Sigmoid colon (tissue), 7 donors: ENCODE results near the gene GUK1. TPM values are rescaled to one million over a fixed set of nuclear protein-coding genes. Genes with fewer than 3 reads are reported as not detected.
A peak's percentile ranks its signal among the peaks of the same experiment; 100 is the strongest.

Source experiments
- DNase-seq: peaks from one replicate; pipeline ENCODE4 v3.0.0-alpha.2; 2019
- H3K27ac ChIP-seq, 4 donors: fragments of 200-600 bp; sonication (generic); one replicate each; pipeline ENCODE4 v1.5.1; 2016 to 2019; ENCODE audit warnings: mild to moderate bottlenecking in 1 of 4
- H3K27me3 ChIP-seq, 3 donors: fragments of 200-600 bp; sonication (generic); one replicate each; pipeline ENCODE4 v1.5.1; 2019; ENCODE audit warnings: mild to moderate bottlenecking in 1 of 3
- H3K36me3 ChIP-seq, 4 donors: fragments of 200-600 bp; sonication (generic); one replicate each; pipeline ENCODE4 v1.5.1; 2016 to 2019
- H3K4me1 ChIP-seq, 4 donors: fragments of 200-600 bp; sonication (generic); one replicate each; pipeline ENCODE4 v1.5.1; 2017 to 2019
- H3K4me3 ChIP-seq, 4 donors: fragments of 200-600 bp; sonication (generic); one replicate each; pipeline ENCODE4 v1.5.1; 2017 to 2019; ENCODE audit warnings: mild to moderate bottlenecking in 2 of 4, moderate library complexity in 1 of 4
- H3K9me3 ChIP-seq, 4 donors: fragments of 200-600 bp in 3 of 4; sonication (generic) in 3 of 4; one replicate each; pipeline versions ENCODE4 v1.5.1 to v1.6.1; 2013 to 2019
- EP300 ChIP-seq, 4 donors: sonication (generic); formaldehyde crosslinking; IDR thresholded peaks; one replicate each; pipeline ENCODE4 v1.6.1; 2017; ENCODE audit warnings: antibody characterized with exemption in 4 of 4
- POLR2A ChIP-seq, 2 donors: fragments of 450-650 bp; IDR thresholded peaks; one replicate each; pipeline ENCODE4 v1.6.1; 2016; ENCODE audit warnings: antibody characterized with exemption in 2 of 2, mild to moderate bottlenecking in 2 of 2, moderate library complexity in 2 of 2
- POLR2AphosphoS5 ChIP-seq, 4 donors: sonication (generic); formaldehyde crosslinking; IDR thresholded peaks; one replicate each; pipeline ENCODE4 v1.6.1; 2017; ENCODE audit warnings: antibody characterized with exemption in 4 of 4
- WGBS, 2 donors: extraction: QIAGEN DNeasy Blood & Tissue Kit; methylation state at CpG; one replicate each; pipeline ENCODE4 v1.1.7; 2013; 5-methylcytosine and 5-hydroxymethylcytosine counted together
- intact Hi-C: fragments of 100-400 bp; cut with DNase I; formaldehyde crosslinking; loops from one replicate; pipeline ENCODE4 v1.15.1; 2023
- polyA plus RNA-seq, 3 donors: library from polyadenylated mRNA; stranded (reverse); fragments of 200-250 nt; gene quantifications; one replicate each; pipeline ENCODE4 v1.2.3, GENCODE V29; 2013
- total RNA-seq, 4 donors: library from RNA; depleted of rRNA; stranded (reverse); fragments of >200 nt; gene quantifications; one replicate each; pipeline ENCODE4 v1.1.0, GENCODE V29; 2016
- TF ChIP-seq, protein P1 (sequence below), 4 experiments: fragments of 450-650 bp in 3 of 4; fragments of 200-600 bp in 1 of 4; IDR thresholded peaks; one replicate each; pipeline ENCODE4 v1.5.1; 2016 to 2019; ENCODE audit warnings: antibody characterized with exemption in 4 of 4, mild to moderate bottlenecking in 3 of 4, moderate library complexity in 2 of 4
- donor health status: healthy with polysubstance abuse.
- donor health status: Bipolar disorder and iron deficiency.
- donor health status: healthy.

GUK1 gene
- total and polyA plus RNA-seq, 7 donors: 225 to 668 (median 366) TPM

DNA sequence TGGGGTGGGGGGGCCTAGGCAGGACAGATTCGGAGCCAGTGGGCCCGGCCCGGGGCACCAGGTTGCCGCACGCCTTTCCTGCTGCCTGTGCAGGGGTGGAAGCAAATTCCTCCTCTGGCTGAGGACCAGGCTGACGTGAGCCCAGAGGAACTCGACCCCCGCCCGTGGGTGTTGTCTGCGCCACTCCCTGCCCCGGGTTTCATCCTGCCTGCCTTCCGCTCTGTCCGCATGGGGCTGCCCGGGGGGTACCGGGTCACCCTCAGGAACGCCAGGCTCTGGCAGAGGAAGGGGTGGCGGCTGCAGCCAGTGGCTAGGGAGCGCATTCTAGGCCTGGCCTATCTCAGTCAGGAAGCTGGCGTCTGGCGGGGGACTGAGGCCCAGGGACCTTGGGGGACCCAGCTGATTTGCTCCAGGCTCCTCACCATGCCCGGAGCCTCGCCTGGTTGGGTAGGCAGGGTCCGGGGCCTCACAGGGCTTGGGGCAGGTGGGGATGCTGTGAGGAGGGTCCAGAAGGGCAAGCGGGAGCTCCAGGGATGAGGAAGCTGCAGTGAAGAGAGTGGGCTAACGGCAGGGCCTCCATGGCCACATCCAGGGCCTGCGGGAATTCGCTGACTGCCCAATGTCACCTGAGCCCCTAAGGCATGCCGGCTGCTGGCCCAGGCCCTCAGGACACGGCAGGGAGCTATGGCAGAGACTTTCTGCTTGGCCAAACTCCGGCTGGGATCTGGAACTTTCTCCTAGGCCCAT lies 23.1 kb downstream of the GUK1 start:
- Histone ChIP-seq H3K36me3 (no peaks in the 10 kb centered on the region), H3K27ac (peak overlapping the region; percentile 35 to 67 (median 37)), H3K4me1 (peaks cover 0 to 35% (median 25%) of the 10 kb centered on the region in 4 donors), H3K4me3 (no peak overlapping the region), H3K27me3 (peaks cover 7 to 23% (median 10%) of the 10 kb centered on the region in 3 donors), H3K9me3 (no peaks in the 10 kb centered on the region)
- DNase-seq: no peak
- 37 to 58% methylated on average over 30 of the region's 30 CpGs for WGBS, 2 donors
- intact Hi-C loops: loop anchor here (10.0 kb wide), 1 partner anchor 278 kb away; no protein-coding TSS in a partner anchor
- no peak for TF ChIP-seq POLR2A (IDR thresholded peaks at IDR 0.05)
- peak in 1 of 4 donors; percentile 8 for TF ChIP-seq POLR2AphosphoS5 (IDR thresholded peaks at IDR 0.05)
- no peak for TF ChIP-seq EP300 (IDR thresholded peaks at IDR 0.05)
- TF ChIP-seq, protein P1, sequence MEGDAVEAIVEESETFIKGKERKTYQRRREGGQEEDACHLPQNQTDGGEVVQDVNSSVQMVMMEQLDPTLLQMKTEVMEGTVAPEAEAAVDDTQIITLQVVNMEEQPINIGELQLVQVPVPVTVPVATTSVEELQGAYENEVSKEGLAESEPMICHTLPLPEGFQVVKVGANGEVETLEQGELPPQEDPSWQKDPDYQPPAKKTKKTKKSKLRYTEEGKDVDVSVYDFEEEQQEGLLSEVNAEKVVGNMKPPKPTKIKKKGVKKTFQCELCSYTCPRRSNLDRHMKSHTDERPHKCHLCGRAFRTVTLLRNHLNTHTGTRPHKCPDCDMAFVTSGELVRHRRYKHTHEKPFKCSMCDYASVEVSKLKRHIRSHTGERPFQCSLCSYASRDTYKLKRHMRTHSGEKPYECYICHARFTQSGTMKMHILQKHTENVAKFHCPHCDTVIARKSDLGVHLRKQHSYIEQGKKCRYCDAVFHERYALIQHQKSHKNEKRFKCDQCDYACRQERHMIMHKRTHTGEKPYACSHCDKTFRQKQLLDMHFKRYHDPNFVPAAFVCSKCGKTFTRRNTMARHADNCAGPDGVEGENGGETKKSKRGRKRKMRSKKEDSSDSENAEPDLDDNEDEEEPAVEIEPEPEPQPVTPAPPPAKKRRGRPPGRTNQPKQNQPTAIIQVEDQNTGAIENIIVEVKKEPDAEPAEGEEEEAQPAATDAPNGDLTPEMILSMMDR (IDR thresholded peaks at IDR 0.05): no peak

DNA sequence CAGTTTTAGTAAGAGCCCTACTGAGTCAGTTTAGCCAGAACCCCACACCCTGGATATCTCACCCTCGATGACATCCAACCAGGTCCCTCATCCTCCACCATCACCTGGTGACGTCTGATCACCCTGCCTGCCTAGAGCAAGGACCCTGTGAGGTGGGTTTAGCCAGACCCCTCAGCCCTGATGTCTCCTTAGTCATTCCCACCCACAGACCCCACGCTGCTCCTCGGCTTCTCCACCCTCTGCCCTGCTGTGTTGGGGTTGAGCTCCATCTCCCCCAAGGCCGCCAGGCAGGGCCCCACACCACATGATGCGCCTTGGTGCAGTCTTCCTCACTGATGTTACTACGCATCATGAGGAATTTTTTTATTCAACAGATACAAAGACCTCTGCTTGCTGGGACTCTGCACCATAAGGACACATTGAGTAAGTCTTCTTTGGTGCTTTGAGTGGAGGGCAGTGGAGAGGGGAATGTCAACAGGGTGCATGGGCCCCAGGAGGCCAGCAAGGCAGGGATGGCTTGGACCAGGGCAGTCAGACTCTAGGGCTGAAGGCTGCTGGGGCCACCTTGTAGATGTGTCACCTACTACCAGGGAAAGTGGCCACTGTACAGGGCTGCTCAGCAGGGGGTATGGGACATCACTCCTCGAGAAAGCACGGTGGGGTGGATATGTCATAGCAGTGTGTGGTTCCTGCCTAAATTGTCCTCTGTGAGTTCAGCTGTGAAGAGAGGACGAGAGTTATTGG lies 23.9 kb downstream of the GUK1 start:
- TF ChIP-seq POLR2AphosphoS5 (IDR thresholded peaks at IDR 0.05): no peak
- TF ChIP-seq, protein P1 (IDR thresholded peaks at IDR 0.05): no peak
- no peak for TF ChIP-seq EP300 (IDR thresholded peaks at IDR 0.05)
- no peak for TF ChIP-seq POLR2A (IDR thresholded peaks at IDR 0.05)
- H3K36me3 ChIP-seq: no peaks in the 10 kb centered on the region
- no peak for DNase-seq
- H3K4me1 ChIP-seq: peaks cover 0 to 32% (median 24%) of the 10 kb centered on the region in 4 donors
- H3K27ac ChIP-seq: peak overlapping the region in 3 of 4 donors; percentile 35 to 98 (median 38)
- peaks cover 4 to 23% (median 10%) of the 10 kb centered on the region in 3 donors for H3K27me3 ChIP-seq
- intact Hi-C loops: loop anchor here (1.0 to 10.0 kb wide), 2 partner anchors 9 to 279 kb away; no protein-coding TSS in a partner anchor
- H3K4me3 ChIP-seq: no peak overlapping the region
- no peaks in the 10 kb centered on the region for H3K9me3 ChIP-seq
- 96% methylated on average over 10 of the region's 10 CpGs for WGBS, 2 donors

DNA sequence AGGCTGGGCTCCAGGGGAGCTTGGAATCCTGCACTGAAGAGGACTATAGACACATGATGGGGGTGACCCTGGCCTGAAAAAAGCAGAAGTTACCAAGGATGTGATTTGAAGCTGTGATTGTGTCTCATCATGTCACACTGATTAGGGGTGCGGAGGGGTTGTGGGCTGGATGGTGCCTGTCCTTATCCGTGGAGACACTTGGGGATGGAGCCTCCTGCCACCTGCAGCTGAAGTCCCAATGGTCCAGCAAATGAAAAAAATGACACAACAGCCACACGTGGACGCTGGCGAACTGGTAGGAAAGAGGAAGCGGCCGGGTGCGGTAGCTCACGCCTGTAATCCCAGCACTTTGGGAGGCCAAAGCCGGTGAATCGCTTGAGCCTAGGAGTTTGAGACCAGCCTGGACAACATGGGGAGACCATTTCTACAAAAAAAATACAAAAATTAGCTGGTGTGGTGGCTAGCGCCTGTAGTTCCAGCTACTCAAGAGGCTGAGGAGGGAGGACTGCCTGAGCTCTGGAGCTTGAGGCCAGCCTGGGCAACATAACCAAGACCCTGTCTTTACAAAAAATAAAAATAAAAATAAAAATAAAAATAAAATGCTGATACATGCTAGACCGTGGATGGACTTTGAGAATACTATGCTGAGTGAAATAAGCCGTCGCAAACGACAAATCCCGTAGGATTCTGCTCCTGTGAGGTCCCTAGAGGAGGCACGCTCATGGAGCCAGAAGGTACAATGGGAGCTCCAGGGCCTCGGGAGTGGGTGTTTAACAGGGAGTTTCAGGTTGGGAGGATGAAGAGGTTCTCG lies 24.7 kb downstream of the GUK1 start:
- Histone ChIP-seq H3K36me3 (no peaks in the 10 kb centered on the region), H3K4me1 (peaks cover 0 to 30% (median 24%) of the 10 kb centered on the region in 4 donors), H3K27ac (peak overlapping the region; percentile 94 to 100 (median 98)), H3K27me3 (peaks cover 3 to 23% (median 10%) of the 10 kb centered on the region in 3 donors), H3K9me3 (no peaks in the 10 kb centered on the region), H3K4me3 (peak overlapping the region; percentile 33 to 83 (median 78))
- WGBS, 2 donors: 52 to 55% methylated on average over 20 of the region's 20 CpGs
- TF ChIP-seq, protein P1 (IDR thresholded peaks at IDR 0.05): no peak
- TF ChIP-seq POLR2AphosphoS5 (IDR thresholded peaks at IDR 0.05) (no peak), POLR2A (IDR thresholded peaks at IDR 0.05) (no peak), EP300 (IDR thresholded peaks at IDR 0.05) (no peak)
- intact Hi-C loops: loop anchor here (1.0 to 10.0 kb wide), 4 partner anchors 9 to 280 kb away; no protein-coding TSS in a partner anchor
- DNase-seq: no peak
